OCI-LY3 (cell line): ENCODE measurements around the gene PPP2R5E.

Experiments
- CTCF ChIP-seq: fragments of 200-600, 300-600 bp; sonication (generic); IDR thresholded peaks from 2 replicates; pipeline ENCODE4 v1.5.1; 2014; ENCODE audit warnings: antibody characterized with exemption, low read length, low read depth
- EZH2phosphoT487 ChIP-seq: fragments of 200-600 bp; shearing (Covaris generic); IDR thresholded peaks from 2 replicates; pipeline ENCODE4 v1.6.1; 2018; ENCODE audit warnings: antibody characterized with exemption, mixed run types, low read depth

- no peak for TF ChIP-seq CTCF
- TF ChIP-seq EZH2phosphoT487, result no peak
Observed at GRCh38 chr14:63328787-63329737, 214.1 kb downstream of the PPP2R5E start.
